HG03139 (cell line): ENCODE measurements around the gene RNF144A.

Experiments used
- ATAC-seq: cut with Tn5 transposase; IDR thresholded peaks from one replicate; pipeline ENCODE4 v1.9.1; 2021; ENCODE audit not compliant: unreplicated experiment

RNF144A gene

GRCh38 chr2:6945087-6945813, 28.0 kb downstream of the RNF144A start:
- peak; percentile 81 for ATAC-seq

- ATAC-seq = no peak
Observed at GRCh38 chr2:6945821-6946220, 28.6 kb downstream of the RNF144A start.

GRCh38 chr2:6946722-6947121, 29.5 kb downstream of the RNF144A start:
- no peak for ATAC-seq

GRCh38 chr2:6947929-6948676, 30.9 kb downstream of the RNF144A start:
- no peak for ATAC-seq

- ATAC-seq = no peak
Observed at GRCh38 chr2:6948677-6949351, 31.6 kb downstream of the RNF144A start.

GRCh38 chr2:6951046-6951445, 33.8 kb downstream of the RNF144A start:
- ATAC-seq = no peak

GRCh38 chr2:6952101-6952500, 34.9 kb downstream of the RNF144A start:
- ATAC-seq = no peak

- no peak for ATAC-seq
Observed at GRCh38 chr2:6954586-6954985, 37.4 kb downstream of the RNF144A start.

GRCh38 chr2:6955511-6956136, 38.4 kb downstream of the RNF144A start:
- no peak for ATAC-seq

- ATAC-seq = no peak
Observed at GRCh38 chr2:6956566-6956965, 39.4 kb downstream of the RNF144A start.

GRCh38 chr2:6957031-6957714, 40.0 kb downstream of the RNF144A start:
- no peak for ATAC-seq

GRCh38 chr2:6957910-6958615, 40.9 kb downstream of the RNF144A start:
- ATAC-seq = no peak

GRCh38 chr2:6958616-6959235, 41.5 kb downstream of the RNF144A start:
- no peak for ATAC-seq

GRCh38 chr2:6959751-6960150, 42.5 kb downstream of the RNF144A start:
- no peak for ATAC-seq

GRCh38 chr2:6960659-6961058, 43.4 kb downstream of the RNF144A start:
- no peak for ATAC-seq

GRCh38 chr2:6963727-6964126, 46.5 kb downstream of the RNF144A start:
- no peak for ATAC-seq

GRCh38 chr2:6965071-6965795, 48.0 kb downstream of the RNF144A start:
- no peak for ATAC-seq

GRCh38 chr2:6966446-6966940, 49.3 kb downstream of the RNF144A start:
- ATAC-seq = no peak

- ATAC-seq = no peak
Observed at GRCh38 chr2:6967301-6967700, 50.1 kb downstream of the RNF144A start.
